A549 (cell line): ENCODE data around the gene FGD2. TPM values are rescaled to one million over a fixed set of nuclear protein-coding genes. Genes with fewer than 3 reads are reported as not detected.
A peak's percentile ranks its signal among the peaks of the same experiment; 100 is the strongest.

Source experiments
- ATAC-seq, 2 experiments: fragments of 200-7000 bp in 1 of 2; fragments of >200 bp in 1 of 2; cut with Nextera tagmentation in 1 of 2; cut with Tn5 transposase in 1 of 2; 3 replicates each; pipeline versions ENCODE4 v1.8.0 to v1.9.1; 2018 to 2020; ENCODE audit warnings: mild to moderate bottlenecking in 1 of 2, moderate library complexity in 1 of 2
- CTCF ChIA-PET: fragments of 300-600 bp; sonication (Branson Sonifier 250); formaldehyde crosslinking; extraction: SDS; loops from one replicate; lab custom pipeline; 2021; ENCODE audit warnings: antibody characterized with exemption, inconsistent platforms; lab: Yijun Ruan, JAX
- POLR2A ChIA-PET: fragments of 350-600 bp; formaldehyde crosslinking; extraction: SDS; loops from one replicate; lab custom pipeline; 2021; ENCODE audit warnings: antibody characterized with exemption, inconsistent platforms; lab: Yijun Ruan, JAX
- DNase-seq, 2 experiments: peaks; one replicate each; pipeline versions ENCODE4 v3.0.0 to v3.0.0-alpha.2; 2011 to 2016; ENCODE audit warnings: low read depth in 1 of 2, low spot score in 1 of 2
- FAIRE-seq: peaks from 2 replicates; lab custom pipeline; 2011; peaks lifted over from hg19 to GRCh38; lab: Jason Lieb, UNC
- H3K27ac ChIP-seq, 2 experiments: fragments of >200 bp; sonication (Bioruptor Twin); formaldehyde crosslinking; 3 replicates each; pipeline ENCODE4 v1.5.1; 2016 to 2017
- H3K4me1 ChIP-seq: fragments of >200 bp; sonication (Bioruptor Twin); formaldehyde crosslinking; 3 replicates; pipeline ENCODE4 v1.6.1; 2016
- H3K4me2 ChIP-seq: fragments of >200 bp; sonication (Bioruptor Twin); formaldehyde crosslinking; 3 replicates; pipeline ENCODE4 v1.6.1; 2016
- H3K4me3 ChIP-seq: fragments of >200 bp; sonication (Bioruptor Twin); formaldehyde crosslinking; 3 replicates; pipeline ENCODE4 v1.5.1; 2016
- H3K9me3 ChIP-seq: fragments of >200 bp; sonication (Bioruptor Twin); formaldehyde crosslinking; 3 replicates; pipeline ENCODE4 v1.6.1; 2016
- BCL3 ChIP-seq: fragments of >200 bp; sonication (Bioruptor Twin); formaldehyde crosslinking; IDR thresholded peaks from 3 replicates; pipeline ENCODE4 v1.6.1; 2016
- BHLHE40 ChIP-seq: IDR thresholded peaks from 2 replicates; pipeline ENCODE4 v1.6.1; 2012; ENCODE audit warnings: low read depth, low read length, inconsistent platforms
- CHD2 ChIP-seq: fragments of 150-350 bp; IDR thresholded peaks from 2 replicates; pipeline ENCODE4 v1.6.1; 2014; ENCODE audit warnings: low read length; ENCODE audit not compliant: partially characterized antibody
- CHD4 ChIP-seq: fragments of 200-600 bp; sonication (generic); IDR thresholded peaks from 2 replicates; pipeline ENCODE4 v1.6.1; 2016; ENCODE audit warnings: antibody characterized with exemption, mild to moderate bottlenecking, borderline replicate concordance
- CTCF ChIP-seq: fragments of >200 bp; sonication (Bioruptor Twin); formaldehyde crosslinking; IDR thresholded peaks from 3 replicates; pipeline ENCODE4 v1.5.1; 2016
- EHF ChIP-seq: fragments of 250-450 bp; sonication (Bioruptor Pico); IDR thresholded peaks from 2 replicates; pipeline ENCODE4 v1.5.0; 2020; ENCODE audit warnings: mild to moderate bottlenecking
- EP300 ChIP-seq, 2 experiments: fragments of >200 bp; sonication (Bioruptor Twin); formaldehyde crosslinking; IDR thresholded peaks; 2 replicates in 1 of 2; 3 replicates in 1 of 2; pipeline ENCODE4 v1.6.1; 2016 to 2017
- ESRRA ChIP-seq: fragments of 150-350 bp; IDR thresholded peaks from 2 replicates; pipeline ENCODE4 v1.6.1; 2014; ENCODE audit warnings: mild to moderate bottlenecking, low read length, borderline replicate concordance
- FOSB ChIP-seq: fragments of 250-450 bp; sonication (Bioruptor Pico); IDR thresholded peaks from 2 replicates; pipeline ENCODE4 v1.5.0; 2020; ENCODE audit warnings: mild to moderate bottlenecking, moderate library complexity
- FOSL2 ChIP-seq, 2 experiments: fragments of 450-650 bp in 1 of 2; fragments of >200 bp in 1 of 2; sonication (Bioruptor Twin) in 1 of 2; formaldehyde crosslinking; IDR thresholded peaks; 2 replicates each; pipeline versions ENCODE4 v1.5.0 to v1.6.1; 2016 to 2020; ENCODE audit warnings: mild to moderate bottlenecking in 1 of 2, moderate library complexity in 1 of 2
- FOXS1 ChIP-seq: fragments of 250-450 bp; sonication (Bioruptor Pico); IDR thresholded peaks from 2 replicates; pipeline ENCODE4 v1.5.0; 2020; ENCODE audit warnings: mild to moderate bottlenecking, moderate library complexity
- HDAC2 ChIP-seq: fragments of 200-600 bp; sonication (generic); IDR thresholded peaks from 2 replicates; pipeline ENCODE4 v1.6.1; 2016
- HES2 ChIP-seq: fragments of >200 bp; sonication (Bioruptor Twin); formaldehyde crosslinking; IDR thresholded peaks from 2 replicates; pipeline ENCODE4 v1.6.1; 2016
- HEYL ChIP-seq: fragments of 250-450 bp; sonication (Bioruptor Pico); IDR thresholded peaks from 2 replicates; pipeline ENCODE4 v1.8.0; 2021; ENCODE audit warnings: mild to moderate bottlenecking, moderate library complexity
- HOXB5 ChIP-seq: fragments of 250-450 bp; sonication (Bioruptor Pico); IDR thresholded peaks from 2 replicates; pipeline ENCODE4 v1.5.0; 2020; ENCODE audit warnings: mild to moderate bottlenecking, moderate library complexity
- JUN ChIP-seq, 2 experiments: fragments of >200 bp; sonication (Bioruptor Twin); formaldehyde crosslinking; IDR thresholded peaks; 2 replicates in 1 of 2; 3 replicates in 1 of 2; pipeline ENCODE4 v1.6.1; 2016 to 2017
- MAFK ChIP-seq: fragments of 450-650 bp; IDR thresholded peaks from 2 replicates; pipeline ENCODE4 v1.6.1; 2014; ENCODE audit not compliant: partially characterized antibody
- MAZ ChIP-seq: fragments of 150-350 bp; IDR thresholded peaks from 2 replicates; pipeline ENCODE4 v1.6.1; 2014; ENCODE audit warnings: antibody characterized with exemption, low read depth, low read length, borderline replicate concordance
- MYC ChIP-seq: IDR thresholded peaks from 2 replicates; pipeline ENCODE4 v1.6.1; 2012; ENCODE audit warnings: mild to moderate bottlenecking, inconsistent platforms, low read length, improper control_type of control experiment, borderline replicate concordance
- POLR2A ChIP-seq: IDR thresholded peaks from 2 replicates; pipeline ENCODE4 v1.6.1; 2012; ENCODE audit warnings: mild to moderate bottlenecking, low read length
- POLR2AphosphoS2 ChIP-seq: conservative IDR thresholded peaks from 2 replicates; pipeline ENCODE4 v1.6.1; 2012; ENCODE audit warnings: low read length, improper control_type of control experiment, inconsistent platforms
- RAD21 ChIP-seq, 2 experiments: fragments of >200 bp in 1 of 2; sonication (Bioruptor Twin) in 1 of 2; formaldehyde crosslinking in 1 of 2; IDR thresholded peaks in 1 of 2; conservative IDR thresholded peaks in 1 of 2; 2 replicates in 1 of 2; 3 replicates in 1 of 2; pipeline ENCODE4 v1.6.1; 2012 to 2018; ENCODE audit warnings: inconsistent platforms in 1 of 2
- REST ChIP-seq: fragments of 200-600 bp; sonication (generic); IDR thresholded peaks from 2 replicates; pipeline ENCODE4 v1.6.1; 2016; ENCODE audit warnings: antibody characterized with exemption, mild to moderate bottlenecking, moderate library complexity
- RFX5 ChIP-seq: fragments of 450-650 bp; IDR thresholded peaks from 2 replicates; pipeline ENCODE4 v1.7.1; 2014; ENCODE audit warnings: antibody characterized with exemption, mild to moderate bottlenecking, moderate library complexity
- RNF2 ChIP-seq: fragments of 200-600 bp; sonication (generic); IDR thresholded peaks from 2 replicates; pipeline ENCODE4 v1.6.1; 2016; ENCODE audit warnings: low read depth, mild to moderate bottlenecking, antibody characterized with exemption, moderate library complexity, borderline replicate concordance
- SREBF2 ChIP-seq: fragments of 450-650 bp; IDR thresholded peaks from 2 replicates; pipeline ENCODE4 v1.6.1; 2014; ENCODE audit warnings: mild to moderate bottlenecking, moderate library complexity
- TFCP2L1 ChIP-seq: fragments of 250-450 bp; sonication (Bioruptor Pico); IDR thresholded peaks from 2 replicates; pipeline ENCODE4 v1.5.0; 2021; ENCODE audit warnings: mild to moderate bottlenecking
- TP53 ChIP-seq: fragments of 250-450 bp; sonication (Bioruptor Pico); IDR thresholded peaks from 2 replicates; pipeline ENCODE4 v1.5.0; 2021; ENCODE audit warnings: mild to moderate bottlenecking, moderate library complexity
- ZC3H11A ChIP-seq: fragments of 450-650 bp; IDR thresholded peaks from 2 replicates; pipeline ENCODE4 v1.6.1; 2014; ENCODE audit warnings: antibody characterized with exemption, mild to moderate bottlenecking
- ZFP36 ChIP-seq: fragments of 450-650 bp; IDR thresholded peaks from 2 replicates; pipeline ENCODE4 v1.6.1; 2014; ENCODE audit warnings: borderline replicate concordance; ENCODE audit not compliant: partially characterized antibody
- ZNF302 ChIP-seq: fragments of 250-450 bp; sonication (Bioruptor Pico); IDR thresholded peaks from 2 replicates; pipeline ENCODE4 v1.9.0; 2021; ENCODE audit warnings: inconsistent platforms, mild to moderate bottlenecking, moderate library complexity
- ZSCAN20 ChIP-seq: fragments of 250-450 bp; sonication (Bioruptor Pico); IDR thresholded peaks from 2 replicates; pipeline ENCODE4 v1.8.0; 2022; ENCODE audit warnings: mild to moderate bottlenecking, moderate library complexity
- WGBS: methylation state at CpG from one replicate; pipeline ENCODE4 v1.1.6; 2017; ENCODE audit errors: missing lambda C conversion rate; 5-methylcytosine and 5-hydroxymethylcytosine counted together
- polyA plus RNA-seq, 4 experiments: library from polyadenylated mRNA; depleted of rRNA in 3 of 4; stranded (reverse); fragments of >200 nt; fragmentation: RNase III in 1 of 4; extraction: RNeasy Plus Mini Kit Qiagen cat#74134 plus additional on column Dnase treatment in 1 of 4; gene quantifications; 2 replicates in 3 of 4; 3 replicates in 1 of 4; pipeline ENCODE4 v1.2.3, GENCODE V29; 2011 to 2017

The FGD2 gene
- polyA plus RNA-seq, 2 of the 4 experiments (the other 2 are of a cell fraction): not detected

GRCh38 chr6:37057678-37058077 is 52.2 kb downstream of the FGD2 start:
- H3K4me1 ChIP-seq: peaks cover 62% of the 10 kb centered on the region
- ATAC-seq: no peak
- no peak for FAIRE-seq
- peak overlapping the region; percentile 86; the same call in 2 of the 3 replicates for H3K4me2 ChIP-seq
- WGBS: 80% methylated on average over 7 of the region's 7 CpGs
- H3K9me3 ChIP-seq: no peaks in the 10 kb centered on the region
- TF ChIP-seq ZNF302 (CRISPR knock-in tag): no peak
- TF ChIP-seq POLR2A: no peak
- TF ChIP-seq BCL3: no peak
- TF ChIP-seq EHF: no peak
- TF ChIP-seq ZFP36: no peak
- no peak for TF ChIP-seq BHLHE40
- no peak for TF ChIP-seq SREBF2
- no peak for TF ChIP-seq RFX5
- TF ChIP-seq REST: no peak
- TF ChIP-seq FOSB (CRISPR knock-in tag): no peak
- no peak for TF ChIP-seq FOSL2 (IDR thresholded peaks at IDR 0.05)
- TF ChIP-seq FOSL2 (CRISPR knock-in tag; IDR thresholded peaks at IDR 0.05): no peak
- no peak for TF ChIP-seq FOXS1 (CRISPR knock-in tag)
- TF ChIP-seq MAZ: no peak
- TF ChIP-seq MYC: no peak
- no peak for TF ChIP-seq ZSCAN20 (CRISPR knock-in tag)
- TF ChIP-seq HES2: no peak
- no peak for TF ChIP-seq HOXB5 (CRISPR knock-in tag)
- no peak for TF ChIP-seq RNF2
- no peak for TF ChIP-seq JUN (IDR thresholded peaks at IDR 0.05)
- TF ChIP-seq HEYL: no peak
- TF ChIP-seq, all 56 proteins: peak for 0
- DNase-seq: no peak
- CTCF ChIA-PET: interaction anchor here (0.6 to 16.7 kb wide), 9 partner anchors 13 to 172 kb away, joined by 3 to 449 read pairs (median 15); partner anchors contain the start of genes C6orf89 and PIM1
- Histone ChIP-seq H3K27ac (peak overlapping the region; percentile 100), H3K4me3 (no peak overlapping the region)
- POLR2A ChIA-PET: interaction anchor here (1.4 kb wide), 1 partner anchor 112 kb away, joined by 8 read pairs; the partner anchor contains the start of gene PIM1

- Histone ChIP-seq H3K4me3 (no peak overlapping the region), H3K9me3 (no peaks in the 10 kb centered on the region), H3K4me1 (peaks cover 62% of the 10 kb centered on the region), H3K27ac (peak overlapping the region; percentile 100), H3K4me2 (peak overlapping the region; percentile 86; the same call in 2 of the 3 replicates)
- WGBS: 70% methylated on average over 9 of the region's 9 CpGs
- ChIA-PET CTCF (interaction anchor here (0.6 to 16.7 kb wide), 21 partner anchors 7 to 173 kb away, joined by 3 to 449 read pairs (median 5); partner anchors contain the start of genes C6orf89 and PIM1), POLR2A (interaction anchor here (0.5 to 2.3 kb wide), 4 partner anchors 73 to 164 kb away, joined by 3 to 8 read pairs (median 8); partner anchors contain the start of gene PIM1)
- FAIRE-seq: no peak
- peak in 1 of 2 experiments; percentile 5; a peak in 2 of 6 replicates for ATAC-seq
- no peak for TF ChIP-seq HDAC2
- TF ChIP-seq CHD2: no peak
- no peak for TF ChIP-seq ESRRA
- TF ChIP-seq TFCP2L1: no peak
- no peak for TF ChIP-seq HEYL
- no peak for TF ChIP-seq TP53
- no peak for TF ChIP-seq RAD21 (conservative IDR thresholded peaks at IDR 0.05 in 1 of 2, IDR thresholded peaks at IDR 0.05 in 1 of 2)
- TF ChIP-seq CHD4: no peak
- no peak for TF ChIP-seq EP300 (IDR thresholded peaks at IDR 0.05)
- no peak for TF ChIP-seq CTCF
- no peak for TF ChIP-seq MAFK
- TF ChIP-seq ZC3H11A: no peak
- TF ChIP-seq POLR2AphosphoS2: no peak
- peak in 1 of 2 experiments; percentile 58 for DNase-seq
These were observed 52.7 kb downstream of the FGD2 start for GRCh38 chr6:37058084-37058586.
